Heart left ventricle (tissue), 13 donors: ENCODE results near the gene BBS5.

Experiments used
- CTCF ChIP-seq, 12 donors: fragments of 200-600 bp; sonication (generic) in 4 of 12; IDR thresholded peaks; one replicate each; pipeline versions ENCODE4 v1.5.0 to v1.8.0; 2018 to 2022; ENCODE audit warnings: antibody characterized with exemption in 12 of 12, mild to moderate bottlenecking in 5 of 12
- POLR2A ChIP-seq, 2 donors: fragments of 450-650 bp; IDR thresholded peaks; one replicate each; pipeline ENCODE4 v1.6.1; 2017; ENCODE audit warnings: antibody characterized with exemption in 2 of 2, mild to moderate bottlenecking in 2 of 2, moderate library complexity in 2 of 2
- donor health status: ischemic (EF 13 %, LVEDD 7.1; RV severe dilation, severe dysfunction).
- donor health status: DM: no; HTN: yes; CAD: no.
- donor health status: DM: no; HTN: no; CAD: no.
- donor health status: ischemic (EF 25% LVEDD 6.9; RV normal size, moderate dysfunction).
- donor health status: ischemic (EF 25% LVEDD 5.7; RV mildly dilated, moderate dysfunction).
- donor health status: ischemic (EF 35%, LVEDD 5.7; RV mildly dilated, moderate dysfunction).
- donor health status: nonischemic (EF 11% LVEDD 7.7; RV severe dilation, severe dysfunction).
- donor health status: DM: yes; HTN: yes; CAD: no.
- donor health status: PGD.
- donor health status: ischemic (EF 29% LVEDD 5.4; RV normal size, mild dysfunction).
- donor health status: nonischemic (EF 23%, LVEDD 6.1; RV moderate dilation, normal function).

- TF ChIP-seq CTCF (IDR thresholded peaks at IDR 0.05) = no peak
- no peak for TF ChIP-seq POLR2A (IDR thresholded peaks at IDR 0.05)
Measured at GRCh38 chr2:169513094-169513493, 33.8 kb downstream of the BBS5 start.
